H1 (cell line): ENCODE results near the gene COA1. TPM values are rescaled to one million over a fixed set of nuclear protein-coding genes. Genes with fewer than 3 reads are reported as not detected.
"Not testable (repeated sequence)": the region's sequence is repeated elsewhere in the genome, so short reads cannot be mapped to it uniquely, and the experiment has no call there.

Experiments used
- CTCF ChIA-PET: fragments of 300-600 bp; sonication (Branson Sonifier 250); formaldehyde crosslinking; loops from one replicate; lab custom pipeline; 2021; ENCODE audit not compliant: partially characterized antibody; lab: Charles Lee
- POLR2A ChIA-PET: fragments of 300-600 bp; sonication (Branson Sonifier 250); formaldehyde crosslinking; loops from one replicate; lab custom pipeline; 2021; ENCODE audit warnings: inconsistent platforms; ENCODE audit not compliant: partially characterized antibody; lab: Charles Lee
- DNase-seq, 2 experiments: peaks; one replicate each; pipeline versions ENCODE4 v3.0.0 to v3.0.0-alpha.2; 2010 to 2022; ENCODE audit warnings: low spot score in 2 of 2, low read depth in 1 of 2, mixed read lengths in 1 of 2
- FAIRE-seq: peaks from 2 replicates; lab custom pipeline; 2011; peaks lifted over from hg19 to GRCh38; lab: Jason Lieb, UNC
- H2AFZ ChIP-seq: 2 replicates; pipeline ENCODE4 v1.8.1; 2012; ENCODE audit warnings: low read length, inconsistent platforms
- H2AK5ac ChIP-seq: 2 replicates; pipeline ENCODE4 v1.6.1; 2013; ENCODE audit warnings: low read depth, low read length
- H2BK120ac ChIP-seq: replicated peaks from 2 replicates; pipeline ENCODE3; 2013; ENCODE audit warnings: low read depth, low read length, inconsistent platforms
- H2BK12ac ChIP-seq: 2 replicates; pipeline ENCODE4 v1.6.1; 2013; ENCODE audit warnings: low read depth, low read length
- H2BK15ac ChIP-seq: 2 replicates; pipeline ENCODE4 v1.6.1; 2013; ENCODE audit warnings: low read length
- H2BK20ac ChIP-seq: 2 replicates; pipeline ENCODE4 v1.6.1; 2013; ENCODE audit warnings: low read length
- H2BK5ac ChIP-seq: 2 replicates; pipeline ENCODE4 v1.6.1; 2013; ENCODE audit warnings: low read depth, low read length
- H3K14ac ChIP-seq: 2 replicates; pipeline ENCODE4 v1.6.1; 2013; ENCODE audit warnings: inconsistent platforms; ENCODE audit not compliant: insufficient read length
- H3K18ac ChIP-seq: 2 replicates; pipeline ENCODE4 v1.6.1; 2013; ENCODE audit warnings: low read length; ENCODE audit errors: extremely low read depth
- H3K23ac ChIP-seq: 2 replicates; pipeline ENCODE4 v1.6.1; 2013; ENCODE audit warnings: inconsistent platforms; ENCODE audit not compliant: insufficient read length
- H3K23me2 ChIP-seq: 2 replicates; pipeline ENCODE4 v1.6.1; 2013; ENCODE audit warnings: low read depth, low read length
- H3K27ac ChIP-seq: 2 replicates; pipeline ENCODE4 v1.6.1; 2011; ENCODE audit warnings: low read depth, low read length, inconsistent platforms
- H3K27me3 ChIP-seq, 4 experiments: replicated peaks in 1 of 4; 1 replicate in 1 of 4; 2 replicates in 3 of 4; pipeline versions ENCODE4 v1.6.1 to v1.8.1; 2011 to 2013; ENCODE audit warnings: low read length in 3 of 4, mild to moderate bottlenecking in 3 of 4, inconsistent platforms in 2 of 4, mixed read lengths in 2 of 4, moderate library complexity in 1 of 4; ENCODE audit not compliant: control insufficient read depth in 3 of 4, insufficient read depth in 3 of 4; ENCODE audit errors: extremely low read depth in 1 of 4
- H3K36me3 ChIP-seq, 4 experiments: 2 replicates each; pipeline versions ENCODE4 v1.6.1 to v1.8.1; 2011 to 2013; ENCODE audit warnings: mild to moderate bottlenecking in 4 of 4, low read length in 3 of 4, moderate library complexity in 2 of 4, control low read depth in 1 of 4, inconsistent platforms in 1 of 4; ENCODE audit not compliant: insufficient read depth in 4 of 4, control insufficient read depth in 2 of 4
- H3K4ac ChIP-seq: replicated peaks from 2 replicates; pipeline ENCODE3; 2013; ENCODE audit warnings: low read length, low read depth, mixed read lengths, inconsistent platforms; ENCODE audit not compliant: insufficient read length
- H3K4me1 ChIP-seq, 4 experiments: replicated peaks in 1 of 4; 1 replicate in 1 of 4; 2 replicates in 3 of 4; pipeline versions ENCODE4 v1.6.1 to v1.8.1; 2011 to 2013; ENCODE audit warnings: low read length in 3 of 4, inconsistent platforms in 2 of 4, mixed read lengths in 1 of 4; ENCODE audit not compliant: insufficient read depth in 4 of 4, control insufficient read depth in 3 of 4
- H3K4me2 ChIP-seq, 2 experiments: 2 replicates each; pipeline versions ENCODE4 v1.6.1 to v1.8.1; 2011 to 2013; ENCODE audit warnings: low read depth in 2 of 2, low read length in 2 of 2, control low read depth in 1 of 2, inconsistent platforms in 1 of 2, mild to moderate bottlenecking in 1 of 2; ENCODE audit not compliant: insufficient read depth in 1 of 2
- H3K4me3 ChIP-seq, 4 experiments: fragments of 200-600, 300-600 bp in 1 of 4; sonication (generic), shearing (Covaris generic), sonication (Bioruptor Twin) in 1 of 4; 2 replicates each; pipeline versions ENCODE4 v1.5.1 to v1.8.1; 2011 to 2016; ENCODE audit warnings: low read length in 4 of 4, low read depth in 3 of 4, control low read depth in 2 of 4, inconsistent platforms in 2 of 4, mild to moderate bottlenecking in 2 of 4, mixed read lengths in 1 of 4, moderate library complexity in 1 of 4; ENCODE audit not compliant: insufficient read depth in 2 of 4; ENCODE audit errors: extremely low read depth in 1 of 4
- H3K56ac ChIP-seq: replicated peaks from 2 replicates; pipeline ENCODE3; 2013; ENCODE audit warnings: low read depth, mild to moderate bottlenecking, mixed read lengths, low read length, inconsistent platforms; ENCODE audit not compliant: insufficient read length
- H3K79me1 ChIP-seq: 2 replicates; pipeline ENCODE4 v1.6.1; 2013; ENCODE audit warnings: low read depth, low read length, control low read depth
- H3K79me2 ChIP-seq, 2 experiments: 2 replicates each; pipeline versions ENCODE4 v1.6.1 to v1.8.1; 2012 to 2013; ENCODE audit warnings: low read length in 2 of 2, mild to moderate bottlenecking in 2 of 2, inconsistent platforms in 1 of 2; ENCODE audit not compliant: insufficient read depth in 2 of 2, control insufficient read depth in 1 of 2
- H3K9ac ChIP-seq, 4 experiments: replicated peaks in 1 of 4; 1 replicate in 1 of 4; 2 replicates in 3 of 4; pipeline versions ENCODE4 v1.6.1 to v1.8.1; 2011 to 2013; ENCODE audit warnings: low read depth in 3 of 4, low read length in 3 of 4, control low read depth in 2 of 4, mild to moderate bottlenecking in 2 of 4, moderate library complexity in 2 of 4, inconsistent platforms in 1 of 4; ENCODE audit errors: extremely low read depth in 1 of 4
- H3K9me3 ChIP-seq, 2 experiments: 2 replicates each; pipeline versions ENCODE4 v1.6.1 to v1.8.1; 2012 to 2013; ENCODE audit warnings: mild to moderate bottlenecking in 2 of 2, moderate library complexity in 2 of 2, control low read depth in 1 of 2, inconsistent platforms in 1 of 2, low read depth in 1 of 2, low read length in 1 of 2, mixed read lengths in 1 of 2; ENCODE audit not compliant: insufficient read depth in 2 of 2
- H4K20me1 ChIP-seq, 2 experiments: replicated peaks in 1 of 2; 2 replicates each; pipeline versions ENCODE3 to v1.8.1; 2011 to 2013; ENCODE audit warnings: inconsistent platforms in 2 of 2, low read length in 2 of 2, mild to moderate bottlenecking in 1 of 2; ENCODE audit not compliant: insufficient read depth in 2 of 2, control insufficient read depth in 1 of 2
- H4K5ac ChIP-seq: 2 replicates; pipeline ENCODE4 v1.6.1; 2013; ENCODE audit warnings: low read length, low read depth, mixed read lengths, inconsistent platforms; ENCODE audit not compliant: insufficient read length
- H4K8ac ChIP-seq: 2 replicates; pipeline ENCODE4 v1.8.0; 2013; ENCODE audit warnings: mild to moderate bottlenecking, moderate library complexity, low read length, inconsistent platforms; ENCODE audit not compliant: insufficient read depth; ENCODE audit errors: extremely low read depth
- H4K91ac ChIP-seq: replicated peaks from 2 replicates; pipeline ENCODE3; 2013; ENCODE audit warnings: low read length, mixed read lengths, inconsistent platforms; ENCODE audit not compliant: insufficient read length
- WGBS, 2 experiments: shearing (Covaris generic) in 1 of 2; methylation state at CpG; one replicate each; pipeline versions ENCODE4 v1.1.6 to v1.1.7; 2013 to 2015; ENCODE audit warnings: low lambda C conversion rate in 2 of 2, mixed read lengths in 2 of 2, inconsistent platforms in 1 of 2, low coverage in 1 of 2, missing lambda C conversion rate in 1 of 2; ENCODE audit not compliant: insufficient replicate concordance in 2 of 2, insufficient coverage in 1 of 2, insufficient read length in 1 of 2; ENCODE audit errors: extremely low coverage in 1 of 2, missing lambda C conversion rate in 1 of 2; 5-methylcytosine and 5-hydroxymethylcytosine counted together
- polyA plus RNA-seq, 7 experiments: library from polyadenylated mRNA; depleted of rRNA in 3 of 7; stranded (reverse) in 5 of 7; unstranded in 2 of 7; fragments of >200 nt in 5 of 7; fragments of 200-250 nt in 2 of 7; gene quantifications; 1 replicate in 5 of 7; 2 replicates in 1 of 7; 4 replicates in 1 of 7; pipeline versions ENCODE4 v1.2.1 to v1.2.3, GENCODE V29; 2011 to 2013; ENCODE audit warnings: missing spikeins in 2 of 7, mixed read lengths in 2 of 7
- total RNA-seq: library from RNA; stranded (reverse); fragmentation: NEBNext Ultra II Directional; extraction: Animal tissue kit (Norgen Biotek cat#: 25700); gene quantifications from 2 replicates; pipeline ENCODE4 v1.2.1, GENCODE V29; 2021

The COA1 gene
- total and polyA plus RNA-seq, 2 of the 8 experiments (the other 6 are each of a cell fraction or from before 2014, with no cell fraction given): 98.6 to 143 TPM

DNA sequence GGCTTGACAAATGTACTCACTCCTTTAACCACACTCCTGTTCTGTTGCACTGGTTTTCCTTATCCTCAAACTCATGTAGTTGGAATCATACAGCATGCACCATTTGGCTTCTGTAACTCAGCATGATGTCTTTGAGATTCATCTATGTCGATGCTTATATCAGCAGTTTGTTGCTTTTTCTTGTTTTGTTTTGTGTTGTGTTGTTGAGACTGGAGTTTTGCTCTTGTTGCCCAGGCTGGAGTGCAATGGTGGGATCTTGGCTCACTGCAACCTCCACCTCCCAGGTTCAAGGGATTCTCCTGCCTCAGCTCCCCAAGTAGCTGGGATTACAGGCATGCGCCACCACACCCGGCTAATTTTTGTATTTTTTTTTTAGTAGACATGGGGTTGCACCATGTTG, 101.5 kb downstream of the COA1 start:
- not testable (repeated sequence) for H3K27ac ChIP-seq

More for the DNA sequence above, 101.5 kb downstream of the COA1 start:
- not testable (repeated sequence) for H3K9me3 ChIP-seq, H3K4me1 ChIP-seq, H2BK15ac ChIP-seq, H3K27me3 ChIP-seq, FAIRE-seq, H2BK5ac ChIP-seq, H3K23ac ChIP-seq, H3K14ac ChIP-seq, H3K79me1 ChIP-seq, H4K5ac ChIP-seq, H3K4me3 ChIP-seq, H3K79me2 ChIP-seq, H4K8ac ChIP-seq, H2BK12ac ChIP-seq, H3K18ac ChIP-seq, H3K4ac ChIP-seq, H2BK20ac ChIP-seq, DNase-seq, H2AFZ ChIP-seq, H3K9ac ChIP-seq, H2AK5ac ChIP-seq, H2BK120ac ChIP-seq, H4K20me1 ChIP-seq, H3K56ac ChIP-seq, H3K4me2 ChIP-seq, H4K91ac ChIP-seq, H3K23me2 ChIP-seq
- CTCF ChIA-PET: interaction anchor here (0.7 to 1.4 kb wide), 3 partner anchors 12 to 72 kb away, joined by 3 to 6 read pairs (median 3); no protein-coding TSS in a partner anchor
- 95% methylated on average over 3 of the region's 3 CpGs; no CpG with 5 or more reads in 1 of the 2 experiments for WGBS, 2 experiments
- POLR2A ChIA-PET: interaction anchor here (1.2 kb wide), 1 partner anchor 12 kb away, joined by 3 read pairs; no protein-coding TSS in a partner anchor
- peaks cover 0 to 23% (median 10%) of the 10 kb centered on the region in 4 experiments; a peak in 6 of 8 replicates for H3K36me3 ChIP-seq
